Measurements from ENCODE around the gene COX10.

The COX10 gene

DNA sequence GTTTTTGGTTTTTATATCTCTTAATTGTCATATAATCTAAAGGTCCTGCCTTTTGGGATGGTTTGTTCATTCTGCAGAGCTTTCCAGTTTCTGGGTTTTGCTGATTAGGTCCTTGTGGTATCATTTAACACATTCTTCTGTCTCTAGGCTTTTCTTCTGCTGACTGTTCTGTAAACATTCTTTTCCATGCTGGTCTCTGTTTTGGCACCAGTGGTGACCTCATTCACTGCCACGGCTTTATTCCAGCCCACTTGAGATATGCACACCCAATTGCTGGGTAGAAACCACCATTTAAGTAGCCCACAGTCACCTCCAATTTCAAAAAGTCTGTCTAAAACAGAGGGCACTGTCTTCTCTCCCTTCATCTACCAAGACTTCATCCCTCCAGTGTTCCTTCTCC, 31.1 kb upstream of the COX10 start:
- Histone ChIP-seq H3K27ac (no peak overlapping the region), H3K4me3 (ENCODE audit: low read depth, low read length) (no peak overlapping the region), H3K36me3 (peaks cover 2% of the 10 kb centered on the region; the same call in 1 of the 2 replicates), H3K9me3 (ENCODE audit: severe bottlenecking) (no peaks in the 10 kb centered on the region), H3K27me3 (ENCODE audit: insufficient read depth, low read depth, severe bottlenecking) (no peaks in the 10 kb centered on the region)
- TF ChIP-seq CTCF (IDR thresholded peaks at IDR 0.05; ENCODE audit: low read depth, low read length): no peak
- DNase-seq: no peak

- TF ChIP-seq CTCF (IDR thresholded peaks at IDR 0.05; ENCODE audit: low read depth, low read length): no peak
- H3K4me3 ChIP-seq (ENCODE audit: low read depth, low read length): no peak overlapping the region
- H3K27me3 ChIP-seq (ENCODE audit: insufficient read depth, low read depth, severe bottlenecking): no peaks in the 10 kb centered on the region
- DNase-seq: no peak
- H3K36me3 ChIP-seq: no peaks in the 10 kb centered on the region
- H3K9me3 ChIP-seq (ENCODE audit: severe bottlenecking): no peaks in the 10 kb centered on the region
- H3K27ac ChIP-seq: no peak overlapping the region
These were observed 26.9 kb upstream of the COX10 start for GRCh38 chr17:14042411-14042810.

GRCh38 chr17:14044702-14045101, 24.6 kb upstream of the COX10 start:
- Histone ChIP-seq H3K9me3 (ENCODE audit: severe bottlenecking) (no peaks in the 10 kb centered on the region), H3K27ac (no peak overlapping the region), H3K36me3 (no peaks in the 10 kb centered on the region), H3K27me3 (ENCODE audit: insufficient read depth, low read depth, severe bottlenecking) (no peaks in the 10 kb centered on the region), H3K4me3 (ENCODE audit: low read depth, low read length) (no peak overlapping the region)
- DNase-seq: no peak
- no peak for TF ChIP-seq CTCF (IDR thresholded peaks at IDR 0.05; ENCODE audit: low read depth, low read length)

DNA sequence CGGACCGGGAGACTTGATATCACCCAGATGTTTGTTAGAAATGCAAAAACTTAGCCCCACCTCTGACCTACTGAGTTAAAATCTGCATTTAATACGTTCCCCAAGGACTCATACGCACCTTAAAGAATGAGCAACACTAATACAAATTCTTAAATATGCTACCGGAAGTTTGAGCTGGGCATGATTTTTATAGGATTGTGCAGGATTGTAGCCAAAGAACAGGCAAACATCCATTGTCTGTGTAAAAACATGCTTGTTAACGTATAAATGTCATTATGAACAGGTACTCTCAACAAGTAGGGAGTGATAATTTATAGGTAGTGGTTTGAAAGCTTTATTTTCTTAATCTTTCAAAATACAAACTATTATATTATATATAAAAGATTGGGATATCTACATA, 22.3 kb upstream of the COX10 start:
- Histone ChIP-seq H3K4me3 (ENCODE audit: low read depth, low read length) (no peak overlapping the region), H3K36me3 (peaks cover 7% of the 10 kb centered on the region), H3K27ac (no peak overlapping the region), H3K9me3 (ENCODE audit: severe bottlenecking) (no peaks in the 10 kb centered on the region), H3K27me3 (ENCODE audit: insufficient read depth, low read depth, severe bottlenecking) (no peaks in the 10 kb centered on the region)
- no peak for TF ChIP-seq CTCF (IDR thresholded peaks at IDR 0.05; ENCODE audit: low read depth, low read length)
- no peak for DNase-seq

DNA sequence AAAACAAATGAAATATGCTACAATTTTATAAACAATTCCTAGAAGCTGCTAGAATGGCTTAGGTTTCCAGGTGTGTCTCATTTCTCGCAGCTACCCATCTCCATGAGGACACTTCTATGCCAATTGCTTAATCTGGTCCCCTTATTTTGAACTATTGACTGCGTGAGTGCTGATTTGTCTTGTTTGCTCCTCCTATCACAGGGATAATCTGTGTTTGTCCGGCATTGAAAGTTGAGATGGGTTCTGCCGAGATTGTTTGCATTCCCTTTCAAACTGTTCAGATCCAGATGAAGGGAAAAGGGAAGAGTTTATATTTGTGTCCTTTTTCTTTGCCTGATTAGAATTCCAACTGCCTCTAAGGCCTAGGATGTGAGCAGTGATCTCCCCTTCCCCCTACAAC, 21.7 kb upstream of the COX10 start:
- Histone ChIP-seq H3K36me3 (peaks cover 7% of the 10 kb centered on the region), H3K4me3 (ENCODE audit: low read depth, low read length) (no peak overlapping the region), H3K9me3 (ENCODE audit: severe bottlenecking) (no peaks in the 10 kb centered on the region), H3K27ac (no peak overlapping the region), H3K27me3 (ENCODE audit: insufficient read depth, low read depth, severe bottlenecking) (no peaks in the 10 kb centered on the region)
- no peak for DNase-seq
- TF ChIP-seq CTCF (IDR thresholded peaks at IDR 0.05; ENCODE audit: low read depth, low read length): no peak

- H3K27ac ChIP-seq: no peak overlapping the region
These were observed 21.1 kb upstream of the COX10 start for GRCh38 chr17:14048169-14048568.

More at GRCh38 chr17:14048169-14048568, 21.1 kb upstream of the COX10 start:
- peak; percentile 18 for DNase-seq
- no peak overlapping the region for H3K4me3 ChIP-seq (ENCODE audit: low read depth, low read length)
- H3K36me3 ChIP-seq: peaks cover 7% of the 10 kb centered on the region
- no peaks in the 10 kb centered on the region for H3K9me3 ChIP-seq (ENCODE audit: severe bottlenecking)
- H3K27me3 ChIP-seq (ENCODE audit: insufficient read depth, low read depth, severe bottlenecking): no peaks in the 10 kb centered on the region
- peak; percentile 69 for TF ChIP-seq CTCF (IDR thresholded peaks at IDR 0.05; ENCODE audit: low read depth, low read length)

Data from WERI-Rb-1 (cell line).